Left lung (tissue), 10 donors: Measurements from ENCODE around the gene ARFGAP1. TPM values are rescaled to one million over a fixed set of nuclear protein-coding genes. Genes with fewer than 3 reads are reported as not detected.

Experiments used
- ATAC-seq: fragments of 200-7000 bp; cut with Tn5 transposase; one replicate; pipeline ENCODE4 v1.9.1; 2020; ENCODE audit warnings: moderate library complexity
- DNase-seq, 4 donors: peaks; one replicate each; pipeline ENCODE4 v3.0.0-alpha.2; 2013 to 2020
- H3K27ac ChIP-seq, 2 donors: fragments of 200-600 bp; sonication (generic) in 1 of 2; one replicate each; pipeline versions ENCODE4 v1.5.0 to v1.8.0; 2020 to 2021
- H3K27me3 ChIP-seq, 2 donors: fragments of 200-600 bp; sonication (generic) in 1 of 2; one replicate each; pipeline versions ENCODE4 v1.5.0 to v1.8.0; 2020 to 2021
- H3K36me3 ChIP-seq, 2 donors: fragments of 200-600 bp; sonication (generic) in 1 of 2; one replicate each; pipeline versions ENCODE4 v1.5.0 to v1.8.0; 2020 to 2021
- H3K4me1 ChIP-seq, 2 donors: fragments of 200-600 bp; one replicate each; pipeline ENCODE4 v1.8.0; 2021
- H3K4me3 ChIP-seq, 2 donors: fragments of 200-600 bp; sonication (generic) in 1 of 2; one replicate each; pipeline versions ENCODE4 v1.5.0 to v1.8.0; 2020 to 2021; ENCODE audit warnings: mild to moderate bottlenecking in 1 of 2
- H3K9me3 ChIP-seq, 2 donors: fragments of 200-600 bp; sonication (generic) in 1 of 2; one replicate each; pipeline versions ENCODE4 v1.5.0 to v1.8.0; 2020 to 2021
- CTCF ChIP-seq, 2 donors: fragments of 200-600 bp; sonication (generic) in 1 of 2; IDR thresholded peaks; one replicate each; pipeline versions ENCODE4 v1.5.0 to v1.8.0; 2021; ENCODE audit warnings: antibody characterized with exemption in 2 of 2
- intact Hi-C, 2 donors: fragments of 100-400 bp; cut with DNase I; formaldehyde crosslinking; loops; one replicate each; pipeline versions ENCODE4 v1.11.2 to v1.14.2; 2022
- polyA plus RNA-seq, 6 donors: library from polyadenylated mRNA; unstranded; fragments of 120-200 nt; gene quantifications; one replicate each; pipeline ENCODE4 v1.2.1, GENCODE V29; 2013; ENCODE audit not compliant: insufficient read length in 6 of 6
- total RNA-seq, 2 donors: library from RNA; stranded (reverse); fragmentation: NEBNext Ultra II Directional; extraction: Animal tissue kit (Norgen Biotek cat#: 25700); gene quantifications; one replicate each; pipeline ENCODE4 v1.2.1, GENCODE V29; 2021
- donor health status: DM: no; HTN: yes; CAD: no.
- donor health status: DM: no; HTN: no; CAD: no.

ARFGAP1 gene
- total and polyA plus RNA-seq, 8 donors = 53.1 to 87.5 (median 70.2) TPM

DNA sequence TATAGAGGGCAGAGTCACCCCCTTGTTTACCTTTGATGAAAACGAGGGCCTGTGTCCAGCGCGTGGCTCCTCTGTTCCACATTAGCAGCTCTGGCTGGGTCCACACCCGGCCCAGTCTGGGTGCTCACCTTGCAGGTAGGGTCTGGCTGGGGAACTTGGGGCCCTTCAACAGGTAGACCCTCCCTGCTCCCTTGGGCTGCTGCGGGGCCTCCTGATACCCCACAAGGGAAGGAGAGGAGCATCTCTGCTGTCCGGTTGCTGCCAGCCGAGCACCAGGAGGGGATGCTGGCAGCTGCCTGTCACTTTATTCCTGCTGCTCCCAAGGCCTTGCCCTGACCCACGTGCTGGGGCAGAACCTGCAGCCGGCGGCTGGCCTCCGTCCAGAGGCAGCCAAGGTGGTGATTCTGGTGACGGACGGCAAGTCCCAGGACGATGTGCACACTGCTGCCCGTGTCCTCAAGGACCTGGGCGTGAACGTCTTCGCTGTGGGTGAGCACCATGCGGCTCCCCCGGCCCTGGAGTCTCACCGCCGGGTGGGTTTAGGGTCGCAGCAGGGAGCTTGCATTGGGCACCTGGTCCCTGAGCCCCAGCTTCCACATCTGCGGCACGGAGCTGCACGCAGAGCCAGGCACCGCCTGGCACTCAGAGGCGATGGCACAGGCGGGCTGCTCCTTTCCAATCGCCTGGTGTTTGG is 35.8 kb downstream of the ARFGAP1 start:
- Histone ChIP-seq H3K4me1 (peaks cover 0 to 4% of the 10 kb centered on the region in 2 donors), H3K27me3 (peaks cover 0 to 72% of the 10 kb centered on the region in 2 donors), H3K9me3 (no peaks in the 10 kb centered on the region), H3K36me3 (no peaks in the 10 kb centered on the region), H3K27ac (no peak overlapping the region), H3K4me3 (no peak overlapping the region)
- no peak for ATAC-seq
- intact Hi-C loops = loop anchor here in 1 of 2 donors (5.0 kb wide), 1 partner anchor 74 kb away; no protein-coding TSS in a partner anchor
- TF ChIP-seq CTCF (IDR thresholded peaks at IDR 0.05) = no peak
- DNase-seq = peak in 1 of 4 donors; percentile 72

GRCh38 chr20:63309261-63310071 is 36.9 kb downstream of the ARFGAP1 start:
- intact Hi-C loops = loop anchor here in 1 of 2 donors (5.0 kb wide), 1 partner anchor 73 kb away; no protein-coding TSS in a partner anchor
- Histone ChIP-seq H3K9me3 (no peaks in the 10 kb centered on the region), H3K4me3 (no peak overlapping the region), H3K27ac (no peak overlapping the region), H3K4me1 (peaks cover 0 to 4% of the 10 kb centered on the region in 2 donors), H3K36me3 (no peaks in the 10 kb centered on the region), H3K27me3 (peaks cover 0 to 82% of the 10 kb centered on the region in 2 donors)
- peak; percentile 86 to 88 for TF ChIP-seq CTCF (IDR thresholded peaks at IDR 0.05)
- DNase-seq (peak in 3 of 4 donors; percentile 55 to 78 (median 71)), ATAC-seq (peak; percentile 64)

DNA sequence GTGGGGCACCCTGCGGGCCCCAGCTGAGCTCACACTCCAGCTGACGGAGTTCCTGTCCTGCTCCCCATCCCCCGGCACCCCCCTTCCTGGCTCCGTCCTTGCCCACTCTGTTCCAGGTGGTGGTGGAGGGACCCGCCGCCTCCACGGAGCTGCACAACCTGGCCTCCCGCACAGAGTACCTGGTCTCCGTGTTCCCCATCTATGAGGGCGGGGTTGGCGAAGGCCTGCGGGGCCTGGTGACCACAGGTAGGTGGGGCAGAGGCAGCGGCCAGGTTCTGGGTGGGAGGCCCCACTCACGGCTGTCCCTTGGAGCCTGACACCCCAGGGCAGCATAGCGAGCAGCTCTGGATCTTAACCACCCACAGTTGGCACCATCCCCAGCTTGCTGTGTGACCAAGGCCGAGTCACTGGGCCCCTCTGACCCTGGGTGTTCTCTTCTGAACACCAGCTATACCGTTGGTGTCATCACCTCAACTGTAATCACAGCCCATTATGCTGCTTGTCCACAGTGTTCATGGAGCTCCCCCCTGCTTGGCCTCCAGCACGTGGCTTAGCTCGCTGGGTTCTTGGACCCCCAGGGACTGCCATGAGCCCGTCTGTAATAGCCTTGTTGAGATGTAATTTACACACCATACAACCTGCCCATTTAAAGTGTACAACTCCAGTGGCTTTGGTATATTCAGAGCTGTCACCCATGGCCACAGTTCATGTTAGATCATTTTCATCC is 37.8 kb downstream of the ARFGAP1 start:
- TF ChIP-seq CTCF (IDR thresholded peaks at IDR 0.05) = no peak
- peak in 1 of 4 donors; percentile 80 for DNase-seq
- Histone ChIP-seq H3K36me3 (no peaks in the 10 kb centered on the region), H3K4me1 (peaks cover 0 to 4% of the 10 kb centered on the region in 2 donors), H3K9me3 (no peaks in the 10 kb centered on the region), H3K27ac (no peak overlapping the region), H3K4me3 (no peak overlapping the region), H3K27me3 (peaks cover 0 to 83% of the 10 kb centered on the region in 2 donors)
- intact Hi-C loops = no loop called here
- no peak for ATAC-seq

DNA sequence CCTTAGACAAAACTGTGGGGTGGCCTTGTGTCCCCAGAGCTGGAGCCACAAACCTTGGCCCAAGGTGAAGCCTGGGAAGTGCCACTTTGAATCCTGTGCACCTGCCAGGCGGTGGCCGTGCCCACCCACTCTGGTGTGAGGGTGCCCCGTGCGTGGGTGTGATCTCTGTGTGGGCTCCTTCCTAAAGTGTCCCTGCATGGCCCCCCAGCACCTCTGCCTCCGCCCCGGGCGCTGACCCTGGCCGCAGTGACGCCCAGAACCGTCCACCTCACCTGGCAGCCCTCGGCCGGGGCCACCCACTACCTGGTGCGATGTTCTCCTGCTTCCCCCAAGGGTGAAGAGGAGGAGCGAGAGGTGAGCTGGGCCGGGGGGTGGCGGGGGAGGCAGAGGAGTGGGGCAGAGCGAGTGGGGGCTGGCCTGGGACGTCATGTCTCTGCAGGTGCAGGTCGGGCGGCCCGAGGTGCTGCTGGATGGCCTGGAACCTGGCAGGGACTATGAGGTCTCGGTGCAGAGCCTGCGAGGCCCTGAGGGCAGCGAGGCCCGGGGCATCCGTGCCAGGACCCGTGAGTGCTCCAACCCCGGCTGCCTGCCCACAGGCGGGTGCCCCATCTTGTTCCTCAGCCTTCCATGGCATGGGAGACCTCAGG is 38.7 kb downstream of the ARFGAP1 start:
- Histone ChIP-seq H3K27ac (no peak overlapping the region), H3K36me3 (no peaks in the 10 kb centered on the region), H3K4me3 (no peak overlapping the region), H3K4me1 (peaks cover 0 to 4% of the 10 kb centered on the region in 2 donors), H3K27me3 (peaks cover 0 to 84% of the 10 kb centered on the region in 2 donors), H3K9me3 (no peaks in the 10 kb centered on the region)
- intact Hi-C loops = no loop called here
- DNase-seq = peak in 1 of 4 donors; percentile 76
- no peak for TF ChIP-seq CTCF (IDR thresholded peaks at IDR 0.05)
- no peak for ATAC-seq
